Stimulated activated CD4-positive, alpha-beta T cell treated with anti-CD3 and anti-CD28 coated beads, Interleukin-1b, Interleukin-23, amount 100 ng/mL, for 24 hours (primary cell): ENCODE data around the gene GALNT10.
A peak's percentile ranks its signal among the peaks of the same experiment; 100 is the strongest.

Source experiments
- DNase-seq, 4 experiments: peaks; one replicate each; pipeline ENCODE4 v3.0.0-alpha.2; 2020; ENCODE audit warnings: low read depth in 4 of 4, low spot score in 1 of 4

The GALNT10 gene

GRCh38 chr5:154401355-154401754 is 210.8 kb downstream of the GALNT10 start:
- DNase-seq: no peak

GRCh38 chr5:154401931-154402330 is 211.4 kb downstream of the GALNT10 start:
- no peak for DNase-seq

- DNase-seq: no peak
These were observed 212.1 kb downstream of the GALNT10 start for GRCh38 chr5:154402611-154403010.

- no peak for DNase-seq
These were observed 212.7 kb downstream of the GALNT10 start for GRCh38 chr5:154403234-154403633.

- no peak for DNase-seq
These were observed 213.3 kb downstream of the GALNT10 start for GRCh38 chr5:154403776-154404387.

GRCh38 chr5:154405078-154405792 is 214.7 kb downstream of the GALNT10 start:
- peak; percentile 45 to 69 (median 61) for DNase-seq

GRCh38 chr5:154406231-154406630 is 215.7 kb downstream of the GALNT10 start:
- DNase-seq: no peak

- no peak for DNase-seq
These were observed 216.3 kb downstream of the GALNT10 start for GRCh38 chr5:154406826-154407225.

GRCh38 chr5:154408811-154409210 is 218.3 kb downstream of the GALNT10 start:
- DNase-seq: no peak

GRCh38 chr5:154409230-154409840 is 218.8 kb downstream of the GALNT10 start:
- DNase-seq: no peak

- DNase-seq: no peak
These were observed 219.5 kb downstream of the GALNT10 start for GRCh38 chr5:154410008-154410407.

- DNase-seq: no peak
These were observed 220.3 kb downstream of the GALNT10 start for GRCh38 chr5:154410786-154411185.

GRCh38 chr5:154411338-154411737 is 220.8 kb downstream of the GALNT10 start:
- DNase-seq: no peak

- DNase-seq: no peak
These were observed 221.8 kb downstream of the GALNT10 start for GRCh38 chr5:154412316-154412715.

GRCh38 chr5:154412925-154413324 is 222.4 kb downstream of the GALNT10 start:
- DNase-seq: no peak

GRCh38 chr5:154415114-154415513 is 224.6 kb downstream of the GALNT10 start:
- no peak for DNase-seq

- DNase-seq: no peak
These were observed 227.8 kb downstream of the GALNT10 start for GRCh38 chr5:154418344-154418820.

- no peak for DNase-seq
These were observed 228.7 kb downstream of the GALNT10 start for GRCh38 chr5:154419236-154419635.

GRCh38 chr5:154421868-154422267 is 231.3 kb downstream of the GALNT10 start:
- DNase-seq: no peak

GRCh38 chr5:154422298-154422697 is 231.8 kb downstream of the GALNT10 start:
- DNase-seq: no peak

GRCh38 chr5:154428208-154428607 is 237.7 kb downstream of the GALNT10 start:
- no peak for DNase-seq

- DNase-seq: no peak
These were observed 238.8 kb downstream of the GALNT10 start for GRCh38 chr5:154429341-154429740.
